HG03280 (cell line): Measurements from ENCODE around the gene COL23A1.

Source experiments
- ATAC-seq: cut with Tn5 transposase; IDR thresholded peaks from one replicate; pipeline ENCODE4 v1.9.1; 2021; ENCODE audit warnings: mild to moderate bottlenecking, moderate library complexity; ENCODE audit not compliant: unreplicated experiment

Gene COL23A1

GRCh38 chr5:178465228-178465860 lies 124.8 kb downstream of the COL23A1 start:
- ATAC-seq, result no peak

- ATAC-seq, result no peak
Observed at GRCh38 chr5:178464431-178465048, 125.7 kb downstream of the COL23A1 start.

GRCh38 chr5:178463321-178464155 lies 126.7 kb downstream of the COL23A1 start:
- no peak for ATAC-seq

- no peak for ATAC-seq
Observed at GRCh38 chr5:178462816-178463215, 127.4 kb downstream of the COL23A1 start.

- ATAC-seq, result no peak
Observed at GRCh38 chr5:178462076-178462475, 128.1 kb downstream of the COL23A1 start.

- peak; percentile 55 for ATAC-seq
Observed at GRCh38 chr5:178461004-178461730, 129.0 kb downstream of the COL23A1 start.

- no peak for ATAC-seq
Observed at GRCh38 chr5:178460598-178460997, 129.6 kb downstream of the COL23A1 start.

- ATAC-seq, result no peak
Observed at GRCh38 chr5:178460174-178460573, 130.0 kb downstream of the COL23A1 start.

- no peak for ATAC-seq
Observed at GRCh38 chr5:178458140-178458539, 132.1 kb downstream of the COL23A1 start.

- no peak for ATAC-seq
Observed at GRCh38 chr5:178457471-178457870, 132.7 kb downstream of the COL23A1 start.

- ATAC-seq, result no peak
Observed at GRCh38 chr5:178455480-178455835, 134.7 kb downstream of the COL23A1 start.

GRCh38 chr5:178454821-178455479 lies 135.2 kb downstream of the COL23A1 start:
- ATAC-seq, result no peak

- no peak for ATAC-seq
Observed at GRCh38 chr5:178454303-178454702, 135.9 kb downstream of the COL23A1 start.

GRCh38 chr5:178453224-178453623 lies 137.0 kb downstream of the COL23A1 start:
- ATAC-seq, result no peak

GRCh38 chr5:178450121-178451028 lies 139.8 kb downstream of the COL23A1 start:
- ATAC-seq, result no peak

GRCh38 chr5:178449163-178450070 lies 140.8 kb downstream of the COL23A1 start:
- ATAC-seq, result no peak

- ATAC-seq, result no peak
Observed at GRCh38 chr5:178445534-178445933, 144.7 kb downstream of the COL23A1 start.

GRCh38 chr5:178442405-178443257 lies 147.6 kb downstream of the COL23A1 start:
- no peak for ATAC-seq
